T-cell (primary cell): ENCODE data around the gene NF2. TPM values are rescaled to one million over a fixed set of nuclear protein-coding genes. Genes with fewer than 3 reads are reported as not detected.
"Not testable (repeated sequence)": the region's sequence is repeated elsewhere in the genome, so short reads cannot be mapped to it uniquely, and the experiment has no call there.

Experiments
- ATAC-seq, 4 experiments: fragments of 200-7000 bp in 3 of 4; fragments of 150-1000 bp in 1 of 4; cut with Tn5 transposase; replicated peaks in 1 of 4; 1 replicate in 3 of 4; 2 replicates in 1 of 4; pipeline ENCODE4 v1.10.0; 2021; ENCODE audit warnings: moderate library complexity in 3 of 4, mild to moderate bottlenecking in 2 of 4, moderate number of reproducible peaks in 1 of 4
- CTCF ChIA-PET, 2 donors: fragments of 300-600 bp; sonication (Branson Sonifier 250); formaldehyde crosslinking; loops; one replicate each; lab custom pipeline; 2022; ENCODE audit warnings: antibody characterized with exemption in 2 of 2; lab: Charles Lee
- POLR2A ChIA-PET, 2 donors: fragments of 300-600 bp; sonication (Branson Sonifier 250); formaldehyde crosslinking; loops; one replicate each; lab custom pipeline; 2022; ENCODE audit warnings: antibody characterized with exemption in 2 of 2; lab: Charles Lee
- DNase-seq, 35 experiments: peaks; one replicate each; pipeline versions ENCODE4 v3.0.0 to v3.0.0-alpha.2; 2013 to 2023
- H3K27ac ChIP-seq: one replicate; pipeline ENCODE4 v1.5.1; 2013; ENCODE audit warnings: low read length
- H3K27me3 ChIP-seq, 2 experiments: replicated peaks in 1 of 2; 1 replicate in 1 of 2; 2 replicates in 1 of 2; pipeline versions ENCODE4 v1.6.1 to v1.7.0; 2013; ENCODE audit warnings: low read length in 1 of 2, mixed read lengths in 1 of 2; ENCODE audit not compliant: control insufficient read depth in 2 of 2, insufficient read depth in 2 of 2; ENCODE audit errors: extremely low read depth in 1 of 2
- H3K36me3 ChIP-seq, 2 donors: 1 replicate in 1 of 2; 2 replicates in 1 of 2; pipeline versions ENCODE4 v1.6.1 to v1.7.0; 2013; ENCODE audit warnings: low read length in 1 of 2; ENCODE audit not compliant: control insufficient read depth in 2 of 2, insufficient read depth in 1 of 2; ENCODE audit errors: extremely low read depth in 1 of 2
- H3K4me1 ChIP-seq, 2 experiments: 1 replicate in 1 of 2; 2 replicates in 1 of 2; pipeline versions ENCODE4 v1.6.1 to v1.7.0; 2013; ENCODE audit warnings: low read length in 2 of 2, mixed read lengths in 1 of 2; ENCODE audit not compliant: insufficient read depth in 2 of 2, control insufficient read depth in 1 of 2; ENCODE audit errors: extremely low read depth in 1 of 2
- H3K4me3 ChIP-seq, 2 donors: 1 replicate in 1 of 2; 2 replicates in 1 of 2; pipeline versions ENCODE4 v1.5.1 to v1.7.0; 2013; ENCODE audit warnings: mild to moderate bottlenecking in 2 of 2, low read length in 1 of 2, moderate library complexity in 1 of 2; ENCODE audit not compliant: control insufficient read depth in 1 of 2; ENCODE audit errors: extremely low read depth in 1 of 2
- H3K9me3 ChIP-seq: 2 replicates; pipeline ENCODE4 v1.7.0; 2013
- H3K27ac Mint-ChIP-seq, 2 donors: one replicate each; pipeline ENCODE4 v1.8.0; 2020 to 2021; ENCODE audit warnings: mild to moderate bottlenecking in 2 of 2, mixed read lengths in 2 of 2
- H3K27me3 Mint-ChIP-seq, 2 donors: one replicate each; pipeline ENCODE4 v1.8.0; 2021 to 2022; ENCODE audit warnings: mixed read lengths in 2 of 2
- H3K36me3 Mint-ChIP-seq: one replicate; pipeline ENCODE4 v1.8.0; 2021; ENCODE audit warnings: mixed read lengths
- H3K4me1 Mint-ChIP-seq, 3 donors: one replicate each; pipeline ENCODE4 v1.8.0; 2020 to 2022; ENCODE audit warnings: mixed read lengths in 3 of 3, mild to moderate bottlenecking in 1 of 3
- H3K4me3 Mint-ChIP-seq, 3 donors: one replicate each; pipeline ENCODE4 v1.8.0; 2020 to 2022; ENCODE audit warnings: mild to moderate bottlenecking in 3 of 3, mixed read lengths in 3 of 3, moderate library complexity in 3 of 3
- H3K9me3 Mint-ChIP-seq, 3 donors: one replicate each; pipeline ENCODE4 v1.8.0; 2020 to 2022; ENCODE audit warnings: mixed read lengths in 3 of 3
- WGBS: methylation state at CpG from one replicate; pipeline ENCODE4 v1.1.5; 2013; ENCODE audit warnings: missing lambda C conversion rate; ENCODE audit not compliant: insufficient coverage; 5-methylcytosine and 5-hydroxymethylcytosine counted together
- total RNA-seq, 35 experiments: library from RNA in 6 of 35; stranded (reverse) in 6 of 35; fragments of 120-200 nt in 1 of 35; gene quantifications; one replicate each; pipeline versions ENCODE4 v1.2.1 to v1.2.4 and lab custom pipeline; 2013 to 2026

The NF2 gene
- 10 to 100 TPM; 26.1 to 33.4 (median 31.9) TPM for total RNA-seq
- 30.2 TPM for total RNA-seq (2013)
- total RNA-seq (lab: John Stamatoyannopoulos, UW), result 52.6 to 156 (median 76.1) reads per million in 29 experiments

DNA sequence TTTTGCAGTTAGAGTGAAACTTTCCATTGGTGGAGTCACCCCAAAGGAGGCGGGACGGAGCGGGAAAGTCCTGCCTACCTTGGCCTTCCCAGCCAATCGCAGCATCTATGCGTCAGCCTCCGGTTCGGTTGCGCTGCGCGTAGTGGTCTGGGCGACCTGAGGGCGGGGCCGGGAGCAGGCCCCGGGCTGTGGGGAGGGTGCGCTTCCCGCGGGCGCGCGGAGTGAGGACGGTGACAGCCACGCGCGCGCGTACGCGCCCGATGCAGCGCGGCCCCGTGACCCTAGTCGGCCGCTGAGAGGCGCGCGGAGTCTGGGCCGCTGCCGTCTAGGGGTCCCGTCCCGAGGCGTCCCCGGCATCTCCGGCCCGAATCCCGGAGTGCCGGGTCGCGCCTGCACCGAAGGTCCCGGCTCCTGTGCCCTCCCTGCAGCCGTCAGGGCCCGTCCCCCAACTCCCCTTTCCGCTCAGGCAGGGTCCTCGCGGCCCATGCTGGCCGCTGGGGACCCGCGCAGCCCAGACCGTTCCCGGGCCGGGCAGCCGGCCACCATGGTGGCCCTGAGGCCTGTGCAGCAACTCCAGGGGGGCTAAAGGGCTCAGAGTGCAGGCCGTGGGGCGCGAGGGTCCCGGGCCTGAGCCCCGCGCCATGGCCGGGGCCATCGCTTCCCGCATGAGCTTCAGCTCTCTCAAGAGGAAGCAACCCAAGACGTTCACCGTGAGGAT, at the start of gene NF2:
TSS of gene NF2 (plus strand) at position 276 of the 718 bp plus-strand sequence. CDS start at position 642, 366 bp downstream.
- peak within 1 kb of the TSS; percentile 89 to 95 (median 91) for H3K4me3 Mint-ChIP-seq
- Histone ChIP-seq H3K36me3 (no peaks in the 10 kb centered on the region), H3K4me1 (peaks cover 10 to 34% of the 10 kb centered on the region in 2 experiments), H3K9me3 (no peaks in the 10 kb centered on the region), H3K4me3 (peak within 1 kb of the TSS; percentile 77 to 92), H3K27ac (peak within 1 kb of the TSS; percentile 77), H3K27me3 (no peaks in the 10 kb centered on the region)
- peaks cover 4% of the 10 kb centered on the region for H3K36me3 Mint-ChIP-seq
- H3K4me1 Mint-ChIP-seq, result peaks cover 24 to 33% (median 26%) of the 10 kb centered on the region in 3 donors
- peak within 1 kb of the TSS; percentile 96 for H3K27ac Mint-ChIP-seq
- POLR2A ChIA-PET, result no interaction called here
- no peaks in the 10 kb centered on the region for H3K27me3 Mint-ChIP-seq
- peak; percentile 96 to 99 (median 98) for DNase-seq
- H3K9me3 Mint-ChIP-seq, result no peaks in the 10 kb centered on the region
- ATAC-seq, result peak; percentile 95 to 99 (median 97)
- CTCF ChIA-PET, result interaction anchor here (0.6 to 2.4 kb wide), 7 partner anchors 9 to 48 kb away, joined by 3 to 11 read pairs (median 5); no protein-coding TSS in a partner anchor
- WGBS, result under 1% methylated on average over 72 of the region's 74 CpGs

DNA sequence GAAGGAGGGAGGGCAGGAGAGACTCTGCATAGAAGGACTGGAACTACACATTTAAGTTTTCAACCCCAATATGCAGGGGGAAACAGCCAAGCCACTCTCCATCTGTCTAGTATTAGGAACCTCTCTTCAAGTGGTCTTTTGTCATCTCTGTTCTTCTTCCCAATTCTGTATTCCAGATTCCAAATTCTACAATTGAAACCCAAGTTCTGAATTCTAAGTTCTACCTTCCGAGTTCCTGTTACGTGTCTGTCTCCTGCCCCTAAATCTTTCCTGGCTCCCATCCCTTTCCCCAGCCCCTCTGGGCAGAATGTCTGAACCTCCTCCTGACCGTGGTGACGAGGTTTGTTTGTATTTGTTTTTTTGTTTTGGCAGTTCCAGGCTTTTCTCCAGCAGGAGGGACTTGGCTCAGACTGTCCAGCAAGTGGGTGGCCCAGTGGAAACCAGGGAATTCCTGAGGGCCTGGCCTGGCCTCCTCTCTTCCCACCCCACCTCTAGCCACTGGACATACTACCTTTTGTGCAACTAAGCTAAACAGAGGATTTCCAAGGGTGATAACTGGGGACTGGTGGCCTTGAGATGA, 48.3 kb upstream of the NF2 start:
- H3K9me3 Mint-ChIP-seq, result no peaks in the 10 kb centered on the region
- no peaks in the 10 kb centered on the region for H3K27me3 Mint-ChIP-seq
- peak overlapping the region; percentile 63 to 99 for H3K27ac Mint-ChIP-seq
- peaks cover 14 to 27% (median 20%) of the 10 kb centered on the region in 3 donors for H3K4me1 Mint-ChIP-seq
- POLR2A ChIA-PET, result no interaction called here
- ATAC-seq (no peak), DNase-seq (no peak)
- no peaks in the 10 kb centered on the region for H3K9me3 ChIP-seq
- H3K27ac ChIP-seq, result peak overlapping the region; percentile 64
- H3K4me3 ChIP-seq, result no peak overlapping the region
- peaks cover 0 to 23% of the 10 kb centered on the region in 2 experiments for H3K4me1 ChIP-seq
- no peaks in the 10 kb centered on the region for H3K27me3 ChIP-seq
- H3K36me3 Mint-ChIP-seq, result peaks cover 37% of the 10 kb centered on the region
- H3K36me3 ChIP-seq, result peaks cover 0 to 38% of the 10 kb centered on the region in 2 donors
- peak overlapping the region in 2 of 3 donors; percentile 40 to 87 for H3K4me3 Mint-ChIP-seq
- WGBS, result no CpG with 5 or more reads among the region's 4 CpGs
- CTCF ChIA-PET, result interaction anchor here (0.6 to 1.2 kb wide), 2 partner anchors 43 to 49 kb away, joined by 3 read pairs; no protein-coding TSS in a partner anchor

DNA sequence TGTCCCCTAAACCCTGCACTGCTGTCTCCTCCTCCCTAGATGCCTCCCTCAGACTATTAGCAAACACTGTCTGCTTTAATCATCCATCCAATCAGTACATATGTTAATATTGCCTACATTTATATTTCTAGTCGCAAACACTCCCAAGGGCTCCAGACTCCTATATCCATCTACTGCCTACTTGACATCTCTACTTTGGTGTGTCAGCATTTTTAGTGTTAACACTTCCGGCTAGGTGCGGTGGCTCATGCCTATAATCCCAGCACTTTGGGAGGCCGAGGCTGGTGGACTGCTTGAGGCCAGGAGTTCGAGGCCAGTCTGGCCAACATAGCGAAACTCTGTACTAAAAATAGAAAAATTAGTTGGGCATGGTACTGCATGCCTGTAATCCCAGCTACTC, 44.4 kb upstream of the NF2 start:
- no CpG with 5 or more reads among the region's 6 CpGs for WGBS
- peaks cover 47% of the 10 kb centered on the region for H3K36me3 Mint-ChIP-seq
- no peak overlapping the region for H3K27ac Mint-ChIP-seq

DNA sequence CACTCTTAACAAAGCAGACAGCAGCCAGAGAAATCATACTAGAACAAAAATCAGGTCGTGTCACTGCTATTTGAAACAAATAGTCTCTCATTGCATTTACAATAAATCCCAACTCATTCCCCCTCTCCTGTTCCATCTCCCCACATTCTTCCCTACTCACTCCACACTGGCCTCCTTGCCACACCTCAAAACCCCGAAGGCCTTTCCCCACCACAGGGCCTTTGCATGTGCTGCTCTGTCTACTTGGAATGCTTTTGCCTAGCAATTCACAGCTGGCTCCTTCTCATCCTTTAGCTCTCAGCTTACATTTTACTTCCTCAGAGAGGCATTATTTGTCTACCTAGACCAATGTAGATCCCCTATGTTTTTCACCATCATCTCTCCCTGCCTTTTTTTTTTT, 43.6 kb upstream of the NF2 start:
- WGBS, result 72% methylated on average over 2 of the region's 2 CpGs
- peak overlapping the region in 1 of 2 donors; percentile 7 for H3K27ac Mint-ChIP-seq
- peaks cover 0 to 3% (median 0%) of the 10 kb centered on the region in 3 donors for H3K4me1 Mint-ChIP-seq
- peaks cover 6 to 61% of the 10 kb centered on the region in 2 donors for H3K36me3 ChIP-seq
- H3K36me3 Mint-ChIP-seq, result peaks cover 51% of the 10 kb centered on the region
- no peaks in the 10 kb centered on the region for H3K27me3 ChIP-seq
- H3K4me3 ChIP-seq, result no peak overlapping the region
- H3K4me1 ChIP-seq, result peaks cover 0 to under 1% of the 10 kb centered on the region in 2 experiments
- H3K9me3 ChIP-seq, result no peaks in the 10 kb centered on the region
- H3K4me3 Mint-ChIP-seq, result no peak overlapping the region
- POLR2A ChIA-PET, result no interaction called here
- DNase-seq, result no peak
- no peaks in the 10 kb centered on the region for H3K27me3 Mint-ChIP-seq
- CTCF ChIA-PET, result no interaction called here
- no peak overlapping the region for H3K27ac ChIP-seq
- no peak for ATAC-seq
- no peaks in the 10 kb centered on the region for H3K9me3 Mint-ChIP-seq

More for the DNA sequence above, 44.4 kb upstream of the NF2 start:
- H3K4me1 Mint-ChIP-seq, result peaks cover 0 to 5% (median 2%) of the 10 kb centered on the region in 3 donors
- no peaks in the 10 kb centered on the region for H3K27me3 Mint-ChIP-seq
- no peak overlapping the region for H3K4me3 Mint-ChIP-seq
- Histone ChIP-seq H3K4me3 (no peak overlapping the region), H3K36me3 (peaks cover 6 to 58% of the 10 kb centered on the region in 2 donors), H3K9me3 (no peaks in the 10 kb centered on the region), H3K27me3 (no peaks in the 10 kb centered on the region), H3K4me1 (peaks cover 0 to 8% of the 10 kb centered on the region in 2 experiments), H3K27ac (no peak overlapping the region)
- ATAC-seq (no peak), DNase-seq (no peak)
- ChIA-PET CTCF (no interaction called here), POLR2A (no interaction called here)
- H3K9me3 Mint-ChIP-seq, result no peaks in the 10 kb centered on the region

DNA sequence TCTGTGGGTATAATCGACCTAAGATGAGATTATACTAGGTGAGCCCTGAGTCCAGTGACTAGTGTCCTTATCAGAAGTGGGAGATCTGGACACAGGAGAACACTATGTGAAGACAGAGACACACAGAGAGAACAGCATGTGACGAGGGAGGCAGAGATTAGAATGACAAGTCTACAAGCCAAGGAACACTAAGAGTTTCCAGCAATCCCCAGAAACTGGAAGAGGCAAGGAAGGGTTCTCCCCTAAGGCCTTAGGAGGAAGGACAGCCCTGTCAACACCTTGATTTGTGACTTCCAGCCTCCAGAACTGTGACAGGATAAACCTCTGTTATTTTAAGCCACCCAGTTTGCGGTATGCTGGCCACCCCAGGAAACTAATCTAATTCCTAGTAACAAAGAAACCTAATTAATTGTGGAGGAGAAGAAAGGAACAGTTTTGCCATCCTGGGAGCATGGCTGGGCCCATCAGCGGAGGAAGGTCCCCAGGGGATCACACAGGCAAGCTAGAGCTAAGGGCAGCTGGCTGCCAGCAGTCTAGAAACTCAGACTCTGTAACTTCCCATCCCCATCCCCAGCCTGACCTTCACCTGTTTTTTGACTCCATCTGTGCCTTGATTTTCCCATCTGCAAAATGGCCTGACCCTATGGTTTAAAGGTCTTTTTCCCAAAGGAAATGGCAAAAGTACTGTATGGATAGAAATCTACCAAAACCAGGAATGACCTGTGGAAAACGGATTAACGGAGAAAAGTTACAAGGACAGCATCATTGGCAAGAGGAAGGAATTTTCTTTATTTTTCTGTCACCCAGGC, 39.6 kb upstream of the NF2 start:
- H3K36me3 ChIP-seq, result peaks cover 12 to 53% of the 10 kb centered on the region in 2 donors
- no peak overlapping the region for H3K4me3 Mint-ChIP-seq
- no peaks in the 10 kb centered on the region for H3K27me3 Mint-ChIP-seq
- no peaks in the 10 kb centered on the region for H3K9me3 Mint-ChIP-seq
- no peak overlapping the region for H3K27ac ChIP-seq
- CTCF ChIA-PET, result no interaction called here
- no peak overlapping the region for H3K27ac Mint-ChIP-seq
- no peaks in the 10 kb centered on the region for H3K27me3 ChIP-seq
- ATAC-seq, result no peak
- DNase-seq, result no peak
- no peaks in the 10 kb centered on the region for H3K9me3 ChIP-seq
- POLR2A ChIA-PET, result no interaction called here
- H3K4me1 ChIP-seq, result no peaks in the 10 kb centered on the region
- peaks cover 0 to 3% (median 0%) of the 10 kb centered on the region in 3 donors for H3K4me1 Mint-ChIP-seq
- 100% methylated on average over 2 of the region's 6 CpGs for WGBS
- no peak overlapping the region for H3K4me3 ChIP-seq
- H3K36me3 Mint-ChIP-seq, result peaks cover 43% of the 10 kb centered on the region

DNA sequence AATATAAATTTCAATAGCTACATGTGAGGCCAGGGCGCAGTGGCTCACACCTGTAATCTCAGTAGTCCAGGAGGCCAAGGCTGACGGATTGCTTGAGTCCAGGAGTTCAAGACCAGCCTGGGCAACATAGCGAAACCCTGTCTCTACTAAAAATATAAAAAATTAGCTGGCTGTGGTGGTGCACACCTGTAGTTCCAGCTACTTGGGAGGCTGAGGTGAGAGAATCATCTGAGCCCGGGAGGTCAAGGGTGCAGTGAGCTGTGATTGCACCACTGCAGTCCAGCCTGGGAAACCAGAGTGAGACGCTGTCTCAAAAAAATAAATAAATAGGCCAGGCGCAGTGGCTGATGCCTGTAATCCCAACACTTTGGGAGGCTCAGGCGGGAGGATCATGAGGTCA, 36.9 kb upstream of the NF2 start:
- H3K4me1 ChIP-seq, DNase-seq, ATAC-seq, H3K27ac Mint-ChIP-seq, H3K4me3 ChIP-seq, H3K27me3 ChIP-seq, H3K9me3 Mint-ChIP-seq, CTCF ChIA-PET, H3K9me3 ChIP-seq, POLR2A ChIA-PET, H3K27me3 Mint-ChIP-seq, H3K4me3 Mint-ChIP-seq, H3K27ac ChIP-seq, H3K4me1 Mint-ChIP-seq: not testable (repeated sequence)
- H3K36me3 ChIP-seq, result peaks cover 11 to 43% of the 10 kb centered on the region in 2 donors
- H3K36me3 Mint-ChIP-seq, result peaks cover 36% of the 10 kb centered on the region
- 100% methylated on average over 2 of the region's 7 CpGs for WGBS
